Fibroblast of lung (primary cell): ENCODE results near the gene EPHB1.

Source experiments
- CTCF ChIP-seq, 2 donors: IDR thresholded peaks in 1 of 2; conservative IDR thresholded peaks in 1 of 2; 1 replicate in 1 of 2; 2 replicates in 1 of 2; pipeline ENCODE4 v1.5.1; 2011 to 2012; ENCODE audit warnings: low read length in 2 of 2, control low read depth in 1 of 2, inconsistent platforms in 1 of 2, low read depth in 1 of 2, mild to moderate bottlenecking in 1 of 2
- EZH2 ChIP-seq: IDR thresholded peaks from 2 replicates; pipeline ENCODE4 v1.5.1; 2012; ENCODE audit warnings: low read length, control low read depth, mild to moderate bottlenecking; ENCODE audit errors: missing control alignments

- TF ChIP-seq CTCF (conservative IDR thresholded peaks at IDR 0.05 in 1 of 2, IDR thresholded peaks at IDR 0.05 in 1 of 2; ENCODE audit: low read depth in 1 of 2, low read length in 2 of 2) (no peak), EZH2 (no peak)
These were observed 340.4 kb downstream of the EPHB1 start for GRCh38 chr3:135135445-135135844.
